ENCODE results near the gene SAMD4A. TPM values are rescaled to one million over a fixed set of nuclear protein-coding genes. Genes with fewer than 3 reads are reported as not detected.

The SAMD4A gene
- total and polyA plus RNA-seq, 2 donors (not counting 1 experiment from before 2014, with no cell fraction given): 9.3 to 39.8 TPM

- Histone ChIP-seq H3K9me3 (ENCODE audit: control insufficient read depth, insufficient read depth, low read depth, low read length) (no peaks in the 10 kb centered on the region), H2AFZ (ENCODE audit: low read length) (no peak overlapping the region), H3K27me3 (ENCODE audit: control insufficient read depth, insufficient read depth, low read length) (no peaks in the 10 kb centered on the region), H3K36me3 (ENCODE audit: control insufficient read depth, insufficient read depth, low read length) (no peaks in the 10 kb centered on the region), H3K79me2 (ENCODE audit: control insufficient read depth, insufficient read depth, low read length) (peaks cover 45% of the 10 kb centered on the region), H3K4me2 (ENCODE audit: extremely low read depth, insufficient read depth, low read length) (no peak overlapping the region), H3K27ac (ENCODE audit: insufficient read depth, low read length) (no peak overlapping the region), H3K9ac (ENCODE audit: insufficient read depth, low read length) (no peak overlapping the region), H3K4me3 (replicated peaks in 1 of 4; ENCODE audit: control extremely low read depth in 1 of 4, insufficient read depth in 1 of 4, low read depth in 3 of 4, low read length in 4 of 4) (no peak overlapping the region), H4K20me1 (ENCODE audit: control insufficient read depth, extremely low read depth, insufficient read depth, low read length) (no peaks in the 10 kb centered on the region), H3K4me1 (ENCODE audit: control insufficient read depth, extremely low read depth, insufficient read depth, low read length) (no peaks in the 10 kb centered on the region)
- DNase-seq (ENCODE audit: low read depth in 2 of 2): peak in 1 of 2 donors; percentile 67
- TF ChIP-seq EZH2 (IDR thresholded peaks at IDR 0.05; ENCODE audit: low read length, missing control alignments) (no peak), CTCF (conservative IDR thresholded peaks at IDR 0.05 in 1 of 2, IDR thresholded peaks at IDR 0.05 in 1 of 2; ENCODE audit: low read depth in 1 of 2, low read length in 2 of 2) (no peak)
These were observed 98.0 kb downstream of the SAMD4A start for GRCh38 chr14:54664961-54665360.

GRCh38 chr14:54665946-54666345, 99.0 kb downstream of the SAMD4A start:
- Histone ChIP-seq H3K79me2 (ENCODE audit: control insufficient read depth, insufficient read depth, low read length) (peaks cover 48% of the 10 kb centered on the region), H3K9ac (ENCODE audit: insufficient read depth, low read length) (no peak overlapping the region), H3K36me3 (ENCODE audit: control insufficient read depth, insufficient read depth, low read length) (no peaks in the 10 kb centered on the region), H2AFZ (ENCODE audit: low read length) (no peak overlapping the region), H4K20me1 (ENCODE audit: control insufficient read depth, extremely low read depth, insufficient read depth, low read length) (no peaks in the 10 kb centered on the region), H3K27ac (ENCODE audit: insufficient read depth, low read length) (no peak overlapping the region), H3K4me2 (ENCODE audit: extremely low read depth, insufficient read depth, low read length) (no peak overlapping the region), H3K9me3 (ENCODE audit: control insufficient read depth, insufficient read depth, low read depth, low read length) (no peaks in the 10 kb centered on the region), H3K27me3 (ENCODE audit: control insufficient read depth, insufficient read depth, low read length) (no peaks in the 10 kb centered on the region), H3K4me1 (ENCODE audit: control insufficient read depth, extremely low read depth, insufficient read depth, low read length) (peaks cover 2% of the 10 kb centered on the region), H3K4me3 (replicated peaks in 1 of 4; ENCODE audit: control extremely low read depth in 1 of 4, insufficient read depth in 1 of 4, low read depth in 3 of 4, low read length in 4 of 4) (no peak overlapping the region)
- no peak for DNase-seq (ENCODE audit: low read depth in 2 of 2)
- TF ChIP-seq CTCF (conservative IDR thresholded peaks at IDR 0.05 in 1 of 2, IDR thresholded peaks at IDR 0.05 in 1 of 2; ENCODE audit: low read depth in 1 of 2, low read length in 2 of 2) (no peak), EZH2 (IDR thresholded peaks at IDR 0.05; ENCODE audit: low read length, missing control alignments) (no peak)

GRCh38 chr14:54667026-54667744, 100.3 kb downstream of the SAMD4A start:
- H3K79me2 ChIP-seq (ENCODE audit: control insufficient read depth, insufficient read depth, low read length): peaks cover 52% of the 10 kb centered on the region
- H3K4me3 ChIP-seq (replicated peaks in 1 of 4; ENCODE audit: control extremely low read depth in 1 of 4, insufficient read depth in 1 of 4, low read depth in 3 of 4, low read length in 4 of 4): no peak overlapping the region
- no peaks in the 10 kb centered on the region for H4K20me1 ChIP-seq (ENCODE audit: control insufficient read depth, extremely low read depth, insufficient read depth, low read length)
- H3K27ac ChIP-seq (ENCODE audit: insufficient read depth, low read length): no peak overlapping the region
- no peaks in the 10 kb centered on the region for H3K36me3 ChIP-seq (ENCODE audit: control insufficient read depth, insufficient read depth, low read length)
- no peak overlapping the region for H3K9ac ChIP-seq (ENCODE audit: insufficient read depth, low read length)
- TF ChIP-seq CTCF (conservative IDR thresholded peaks at IDR 0.05 in 1 of 2, IDR thresholded peaks at IDR 0.05 in 1 of 2; ENCODE audit: low read depth in 1 of 2, low read length in 2 of 2) (no peak), EZH2 (IDR thresholded peaks at IDR 0.05; ENCODE audit: low read length, missing control alignments) (no peak)
- H2AFZ ChIP-seq (ENCODE audit: low read length): no peak overlapping the region
- no peak for DNase-seq (ENCODE audit: low read depth in 2 of 2)
- H3K4me2 ChIP-seq (ENCODE audit: extremely low read depth, insufficient read depth, low read length): no peak overlapping the region
- H3K9me3 ChIP-seq (ENCODE audit: control insufficient read depth, insufficient read depth, low read depth, low read length): no peaks in the 10 kb centered on the region
- no peaks in the 10 kb centered on the region for H3K27me3 ChIP-seq (ENCODE audit: control insufficient read depth, insufficient read depth, low read length)
- peaks cover 3% of the 10 kb centered on the region for H3K4me1 ChIP-seq (ENCODE audit: control insufficient read depth, extremely low read depth, insufficient read depth, low read length)

Data from fibroblast of lung (primary cell).